SK-N-SH treated with all-trans-retinoic acid at 6 μM for 48 hours (cell line): ENCODE data around the gene MYL3.
"Not testable (repeated sequence)": the region's sequence is repeated elsewhere in the genome, so short reads cannot be mapped to it uniquely, and the experiment has no call there.

ENCODE experiments used
- ATAC-seq: fragments of 200-7000 bp; cut with Tn5 transposase; 3 replicates; pipeline ENCODE4 v1.9.1; 2020; ENCODE audit warnings: mild to moderate bottlenecking, moderate library complexity
- ARNTL ChIP-seq: fragments of 450-650 bp; formaldehyde crosslinking; IDR thresholded peaks from 2 replicates; pipeline ENCODE4 v1.5.0; 2020; ENCODE audit warnings: low read depth, mild to moderate bottlenecking, moderate library complexity, borderline replicate concordance
- BACH2 ChIP-seq: fragments of 250-450 bp; sonication (Bioruptor Pico); IDR thresholded peaks from 2 replicates; pipeline ENCODE4 v1.9.0; 2021; ENCODE audit warnings: mild to moderate bottlenecking, borderline replicate concordance
- PPARA ChIP-seq: fragments of 250-450 bp; sonication (Bioruptor Pico); IDR thresholded peaks from 2 replicates; pipeline ENCODE4 v1.5.0; 2020; ENCODE audit warnings: mild to moderate bottlenecking, borderline replicate concordance
- RARB ChIP-seq: fragments of 250-450 bp; sonication (Bioruptor Pico); IDR thresholded peaks from 2 replicates; pipeline ENCODE4 v1.8.0; 2021; ENCODE audit warnings: mild to moderate bottlenecking, moderate library complexity
- TCF4 ChIP-seq: fragments of 250-450 bp; sonication (Bioruptor Pico); IDR thresholded peaks from 2 replicates; pipeline ENCODE4 v1.8.0; 2021; ENCODE audit warnings: mild to moderate bottlenecking, moderate library complexity, borderline replicate concordance
- ZC3H10 ChIP-seq: fragments of 250-450 bp; sonication (Bioruptor Pico); IDR thresholded peaks from 2 replicates; pipeline ENCODE4 v1.5.1; 2021; ENCODE audit warnings: mild to moderate bottlenecking, moderate library complexity
- ZFP3 ChIP-seq: fragments of 250-450 bp; sonication (Bioruptor Pico); IDR thresholded peaks from 2 replicates; pipeline ENCODE4 v1.5.0; 2020; ENCODE audit warnings: mild to moderate bottlenecking, moderate library complexity
- ZNF8 ChIP-seq: fragments of 450-650 bp; formaldehyde crosslinking; IDR thresholded peaks from 2 replicates; pipeline ENCODE4 v1.5.0; 2020; ENCODE audit warnings: mild to moderate bottlenecking, moderate library complexity
- TF ChIP-seq, protein P1 (sequence below): fragments of 250-450 bp; sonication (Bioruptor Pico); IDR thresholded peaks from 2 replicates; pipeline ENCODE4 v1.8.0; 2020; ENCODE audit warnings: mild to moderate bottlenecking, moderate library complexity, borderline replicate concordance
- TF ChIP-seq, protein P2 (sequence below): fragments of 250-450 bp; sonication (Bioruptor Pico); IDR thresholded peaks from 2 replicates; pipeline ENCODE4 v1.5.1; 2020; ENCODE audit warnings: low read depth, mild to moderate bottlenecking, moderate library complexity
- TF ChIP-seq, protein P3 (sequence below): fragments of 250-450 bp; sonication (Bioruptor Pico); IDR thresholded peaks from 2 replicates; pipeline ENCODE4 v1.8.0; 2021; ENCODE audit warnings: low read depth, mild to moderate bottlenecking, moderate library complexity, borderline replicate concordance

MYL3 gene

DNA sequence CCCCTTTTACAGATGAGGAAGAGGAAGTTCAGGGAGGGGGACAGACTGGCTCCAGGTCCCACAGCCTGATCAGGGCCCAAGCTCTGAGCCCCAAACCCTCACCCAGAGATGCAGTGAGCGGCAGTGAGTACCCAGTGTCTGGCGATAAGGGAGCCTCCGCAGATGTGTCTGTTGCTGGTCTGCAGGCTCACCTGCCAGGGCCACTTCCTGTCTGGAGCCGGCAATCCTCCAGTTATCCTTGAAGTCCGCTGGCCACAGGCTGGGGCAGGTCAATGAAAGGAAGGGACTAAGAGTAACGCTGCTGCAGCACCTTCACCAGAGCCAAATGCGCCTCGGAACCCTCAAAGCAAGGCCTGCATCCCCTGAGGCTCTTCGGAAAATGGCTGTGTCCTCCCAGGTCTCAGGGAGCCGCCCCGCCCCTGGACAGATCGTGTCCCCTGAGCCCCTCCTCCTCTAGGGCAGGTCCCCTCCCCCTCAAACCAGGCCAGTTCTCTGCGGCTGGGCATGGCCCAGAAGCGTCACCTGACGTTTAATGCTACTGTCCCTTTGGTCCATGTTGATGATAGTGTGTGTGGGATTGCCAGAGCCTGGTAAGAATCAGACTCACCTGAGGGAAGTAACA is 51.5 kb downstream of the MYL3 start:
- TF ChIP-seq TCF4 (CRISPR knock-in tag): no peak
- no peak for TF ChIP-seq ZNF8
- no peak for TF ChIP-seq PPARA (CRISPR knock-in tag)
- no peak for TF ChIP-seq ZFP3 (CRISPR knock-in tag)
- no peak for TF ChIP-seq BACH2 (CRISPR knock-in tag)
- TF ChIP-seq, protein P1, sequence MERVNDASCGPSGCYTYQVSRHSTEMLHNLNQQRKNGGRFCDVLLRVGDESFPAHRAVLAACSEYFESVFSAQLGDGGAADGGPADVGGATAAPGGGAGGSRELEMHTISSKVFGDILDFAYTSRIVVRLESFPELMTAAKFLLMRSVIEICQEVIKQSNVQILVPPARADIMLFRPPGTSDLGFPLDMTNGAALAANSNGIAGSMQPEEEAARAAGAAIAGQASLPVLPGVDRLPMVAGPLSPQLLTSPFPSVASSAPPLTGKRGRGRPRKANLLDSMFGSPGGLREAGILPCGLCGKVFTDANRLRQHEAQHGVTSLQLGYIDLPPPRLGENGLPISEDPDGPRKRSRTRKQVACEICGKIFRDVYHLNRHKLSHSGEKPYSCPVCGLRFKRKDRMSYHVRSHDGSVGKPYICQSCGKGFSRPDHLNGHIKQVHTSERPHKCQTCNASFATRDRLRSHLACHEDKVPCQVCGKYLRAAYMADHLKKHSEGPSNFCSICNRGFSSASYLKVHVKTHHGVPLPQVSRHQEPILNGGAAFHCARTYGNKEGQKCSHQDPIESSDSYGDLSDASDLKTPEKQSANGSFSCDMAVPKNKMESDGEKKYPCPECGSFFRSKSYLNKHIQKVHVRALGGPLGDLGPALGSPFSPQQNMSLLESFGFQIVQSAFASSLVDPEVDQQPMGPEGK: no peak
- TF ChIP-seq ARNTL (CRISPR knock-in tag): no peak
- no peak for TF ChIP-seq RARB (CRISPR knock-in tag)
- TF ChIP-seq, protein P2, sequence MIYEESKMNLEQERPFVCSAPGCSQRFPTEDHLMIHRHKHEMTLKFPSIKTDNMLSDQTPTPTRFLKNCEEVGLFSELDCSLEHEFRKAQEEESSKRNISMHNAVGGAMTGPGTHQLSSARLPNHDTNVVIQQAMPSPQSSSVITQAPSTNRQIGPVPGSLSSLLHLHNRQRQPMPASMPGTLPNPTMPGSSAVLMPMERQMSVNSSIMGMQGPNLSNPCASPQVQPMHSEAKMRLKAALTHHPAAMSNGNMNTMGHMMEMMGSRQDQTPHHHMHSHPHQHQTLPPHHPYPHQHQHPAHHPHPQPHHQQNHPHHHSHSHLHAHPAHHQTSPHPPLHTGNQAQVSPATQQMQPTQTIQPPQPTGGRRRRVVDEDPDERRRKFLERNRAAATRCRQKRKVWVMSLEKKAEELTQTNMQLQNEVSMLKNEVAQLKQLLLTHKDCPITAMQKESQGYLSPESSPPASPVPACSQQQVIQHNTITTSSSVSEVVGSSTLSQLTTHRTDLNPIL (CRISPR knock-in tag): no peak
- TF ChIP-seq, protein P3, sequence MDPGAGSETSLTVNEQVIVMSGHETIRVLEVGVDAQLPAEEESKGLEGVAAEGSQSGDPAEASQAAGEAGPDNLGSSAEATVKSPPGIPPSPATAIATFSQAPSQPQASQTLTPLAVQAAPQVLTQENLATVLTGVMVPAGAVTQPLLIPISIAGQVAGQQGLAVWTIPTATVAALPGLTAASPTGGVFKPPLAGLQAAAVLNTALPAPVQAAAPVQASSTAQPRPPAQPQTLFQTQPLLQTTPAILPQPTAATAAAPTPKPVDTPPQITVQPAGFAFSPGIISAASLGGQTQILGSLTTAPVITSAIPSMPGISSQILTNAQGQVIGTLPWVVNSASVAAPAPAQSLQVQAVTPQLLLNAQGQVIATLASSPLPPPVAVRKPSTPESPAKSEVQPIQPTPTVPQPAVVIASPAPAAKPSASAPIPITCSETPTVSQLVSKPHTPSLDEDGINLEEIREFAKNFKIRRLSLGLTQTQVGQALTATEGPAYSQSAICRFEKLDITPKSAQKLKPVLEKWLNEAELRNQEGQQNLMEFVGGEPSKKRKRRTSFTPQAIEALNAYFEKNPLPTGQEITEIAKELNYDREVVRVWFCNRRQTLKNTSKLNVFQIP (CRISPR knock-in tag): no peak
- TF ChIP-seq ZC3H10 (CRISPR knock-in tag): no peak
- TF ChIP-seq, all 23 proteins: peak for 0

DNA sequence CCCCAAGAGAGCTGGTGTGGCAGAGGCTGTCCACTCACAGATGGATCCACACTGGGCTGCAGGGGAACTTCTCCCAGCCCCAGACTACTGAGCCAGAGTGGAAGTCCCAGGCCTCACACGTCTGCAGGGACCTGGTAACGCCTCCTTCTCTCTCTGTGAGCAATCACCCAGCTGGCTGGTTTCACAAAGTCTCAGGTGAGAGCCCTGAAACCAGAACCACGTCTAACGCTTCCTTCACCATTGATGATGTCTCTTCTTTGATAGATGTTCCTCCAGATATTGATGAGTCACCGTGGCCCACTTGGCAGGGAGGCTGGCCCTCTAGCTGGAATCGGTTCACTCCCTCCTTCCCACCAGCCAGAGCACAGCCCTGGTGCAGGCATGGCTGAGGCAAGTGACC is 54.5 kb downstream of the MYL3 start:
- ATAC-seq: not testable (repeated sequence)

More for the DNA sequence above, 51.5 kb downstream of the MYL3 start:
- no peak; the same call in 2 of the 3 replicates for ATAC-seq
